ENCODE measurements around the gene CRHR2. TPM values are rescaled to one million over a fixed set of nuclear protein-coding genes. Genes with fewer than 3 reads are reported as not detected.

Gene CRHR2
- polyA plus RNA-seq, 2 donors, result 0.04 to 0.06 TPM

DNA sequence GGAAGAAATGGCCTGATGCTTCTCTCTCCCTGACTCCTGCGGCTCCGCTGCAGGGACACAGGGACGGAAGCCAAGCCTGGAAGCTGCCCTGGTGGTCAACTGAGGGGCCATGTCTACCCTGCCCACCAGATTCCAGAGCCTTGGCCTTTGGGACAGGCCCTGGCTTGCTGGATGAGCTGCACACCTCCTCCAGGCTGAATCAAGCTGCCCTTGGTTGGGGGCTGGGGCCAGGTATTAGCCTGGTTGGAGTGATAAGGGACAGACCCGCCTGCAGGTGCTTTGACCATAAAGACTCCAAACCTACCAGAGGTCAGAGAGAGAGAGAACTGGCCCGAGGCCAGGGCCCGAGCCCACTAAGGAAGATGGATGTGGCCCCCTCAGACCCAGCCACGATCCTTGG lies 30.1 kb downstream of the CRHR2 start:
- Histone ChIP-seq H3K27me3 (ENCODE audit: control insufficient read depth in 1 of 2, insufficient read depth in 2 of 2, low read length in 2 of 2) (no peaks in the 10 kb centered on the region), H3K4me3 (ENCODE audit: low read depth in 1 of 2, low read length in 2 of 2) (no peak overlapping the region), H3K27ac (ENCODE audit: low read depth in 2 of 2, low read length in 1 of 2) (no peak overlapping the region), H3K9me3 (ENCODE audit: control insufficient read depth in 2 of 2, insufficient read depth in 1 of 2, low read depth in 1 of 2, low read length in 1 of 2) (no peaks in the 10 kb centered on the region), H3K36me3 (ENCODE audit: control insufficient read depth in 2 of 2, insufficient read depth in 2 of 2, low read length in 1 of 2) (no peaks in the 10 kb centered on the region), H3K4me1 (ENCODE audit: control insufficient read depth in 2 of 2, insufficient read depth in 2 of 2, low read length in 1 of 2) (no peaks in the 10 kb centered on the region)
- WGBS, 2 donors, result 84 to 88% methylated on average over 7 of the region's 7 CpGs

DNA sequence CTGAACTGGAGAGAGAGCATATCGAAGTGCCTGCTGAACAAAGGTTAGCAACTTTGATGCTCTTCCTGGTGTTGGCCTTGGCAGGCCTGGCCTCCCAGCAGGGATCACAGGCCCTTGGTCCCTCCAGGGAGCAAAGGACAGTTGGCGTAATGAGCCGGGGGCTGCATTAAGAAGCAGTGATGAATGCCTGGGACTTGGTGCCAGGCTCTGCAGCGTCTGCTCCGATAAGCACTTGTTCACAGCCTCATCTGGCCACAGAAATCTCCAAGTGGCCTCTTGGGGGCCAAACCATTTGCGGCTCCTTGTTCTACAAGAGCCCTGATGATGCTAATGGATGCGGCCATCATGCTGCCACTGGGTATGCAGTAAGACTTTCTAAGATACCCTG lies 31.8 kb downstream of the CRHR2 start:
- H3K4me3 ChIP-seq (ENCODE audit: low read depth in 1 of 2, low read length in 2 of 2), result no peak overlapping the region
- H3K27me3 ChIP-seq (ENCODE audit: control insufficient read depth in 1 of 2, insufficient read depth in 2 of 2, low read length in 2 of 2), result no peaks in the 10 kb centered on the region
- H3K9me3 ChIP-seq (ENCODE audit: control insufficient read depth in 2 of 2, insufficient read depth in 1 of 2, low read depth in 1 of 2, low read length in 1 of 2), result no peaks in the 10 kb centered on the region
- H3K4me1 ChIP-seq (ENCODE audit: control insufficient read depth in 2 of 2, insufficient read depth in 2 of 2, low read length in 1 of 2), result no peaks in the 10 kb centered on the region
- H3K27ac ChIP-seq (ENCODE audit: low read depth in 2 of 2, low read length in 1 of 2), result no peak overlapping the region
- 94 to 96% methylated on average over 7 of the region's 7 CpGs for WGBS, 2 donors
- H3K36me3 ChIP-seq (ENCODE audit: control insufficient read depth in 2 of 2, insufficient read depth in 2 of 2, low read length in 1 of 2), result peaks cover 0 to 3% of the 10 kb centered on the region in 2 donors

DNA sequence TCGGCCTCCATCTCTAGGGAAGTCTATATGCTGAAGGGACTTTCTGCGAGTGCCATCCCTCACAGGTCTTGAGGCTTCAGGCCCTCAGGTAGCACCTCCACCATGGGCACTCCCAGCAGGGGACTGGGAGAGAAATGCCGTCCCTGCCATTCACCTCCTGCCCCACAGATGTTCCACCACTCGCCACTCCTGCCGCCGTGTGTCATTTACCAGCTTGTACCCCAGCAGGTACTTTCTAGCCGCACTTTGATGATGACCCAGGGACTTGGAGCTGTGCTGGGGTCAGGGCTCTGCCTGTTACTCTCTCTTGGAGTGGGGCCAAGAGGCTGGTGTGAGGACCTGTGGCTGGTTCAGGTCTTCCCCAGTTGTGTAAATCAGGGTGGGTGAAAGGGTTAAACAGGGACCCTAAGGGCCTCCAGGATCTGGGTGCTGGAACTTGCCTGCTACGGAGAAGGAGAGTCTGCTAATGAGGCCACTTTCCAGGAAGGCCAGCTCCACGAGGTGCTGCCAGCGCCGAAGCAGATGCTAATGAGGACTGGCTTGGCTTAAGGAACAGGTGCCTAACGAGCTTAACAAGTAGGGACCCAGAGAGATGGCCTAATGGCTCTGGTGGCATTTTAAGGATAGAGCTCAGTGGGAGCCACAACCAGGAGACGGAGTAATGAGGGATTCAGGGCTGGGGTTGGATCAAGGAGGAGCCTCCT lies 32.4 kb downstream of the CRHR2 start:
- 89% methylated on average over 13 of the region's 13 CpGs for WGBS, 2 donors
- Histone ChIP-seq H3K4me3 (ENCODE audit: low read depth in 1 of 2, low read length in 2 of 2) (no peak overlapping the region), H3K4me1 (ENCODE audit: control insufficient read depth in 2 of 2, insufficient read depth in 2 of 2, low read length in 1 of 2) (peaks cover 0 to 2% of the 10 kb centered on the region in 2 donors), H3K27ac (ENCODE audit: low read depth in 2 of 2, low read length in 1 of 2) (no peak overlapping the region), H3K27me3 (ENCODE audit: control insufficient read depth in 1 of 2, insufficient read depth in 2 of 2, low read length in 2 of 2) (no peaks in the 10 kb centered on the region), H3K9me3 (ENCODE audit: control insufficient read depth in 2 of 2, insufficient read depth in 1 of 2, low read depth in 1 of 2, low read length in 1 of 2) (no peaks in the 10 kb centered on the region), H3K36me3 (ENCODE audit: control insufficient read depth in 2 of 2, insufficient read depth in 2 of 2, low read length in 1 of 2) (peaks cover 0 to 3% of the 10 kb centered on the region in 2 donors)

DNA sequence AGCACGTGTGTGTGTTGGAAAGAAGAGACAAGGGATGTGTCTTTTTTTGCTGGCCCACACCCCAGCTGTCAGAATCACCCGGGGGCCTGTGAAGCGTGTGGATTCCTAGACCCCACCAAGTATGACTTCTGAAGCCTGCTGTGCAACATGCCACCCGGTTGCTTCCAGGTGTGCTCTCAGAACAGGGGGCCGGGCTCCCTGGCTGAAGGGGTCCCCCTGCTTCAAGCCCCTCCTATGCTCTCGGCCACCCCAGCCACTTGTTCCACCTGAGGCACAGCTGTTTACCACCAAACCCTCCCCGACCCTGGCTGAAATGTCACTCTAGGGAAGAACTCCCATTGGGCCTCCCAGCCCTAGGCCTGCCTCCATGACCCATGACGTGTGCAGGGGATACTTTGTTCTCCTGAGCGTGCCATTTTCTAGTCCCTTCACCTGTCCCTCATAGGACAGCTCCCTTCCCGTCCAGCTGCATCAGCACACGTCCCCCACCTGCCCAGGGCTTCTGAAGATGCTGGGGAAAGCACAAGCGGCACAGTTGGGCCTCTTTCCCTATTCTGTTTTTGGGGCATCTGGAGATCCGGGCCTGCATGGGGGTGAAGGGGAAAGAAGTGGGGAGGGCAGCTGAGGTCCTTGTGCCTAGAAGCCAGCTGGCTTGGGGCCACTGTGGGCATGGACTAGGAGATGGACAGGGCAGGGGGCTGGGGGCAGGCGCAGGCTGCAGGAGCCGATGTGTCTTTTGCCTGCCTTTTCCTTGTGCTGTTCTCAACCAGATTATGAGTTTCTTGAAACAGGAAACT lies 33.3 kb downstream of the CRHR2 start:
- no peaks in the 10 kb centered on the region for H3K9me3 ChIP-seq (ENCODE audit: control insufficient read depth in 2 of 2, insufficient read depth in 1 of 2, low read depth in 1 of 2, low read length in 1 of 2)
- no peak overlapping the region for H3K27ac ChIP-seq (ENCODE audit: low read depth in 2 of 2, low read length in 1 of 2)
- 91 to 93% methylated on average over 15 of the region's 15 CpGs for WGBS, 2 donors
- no peak overlapping the region for H3K4me3 ChIP-seq (ENCODE audit: low read depth in 1 of 2, low read length in 2 of 2)
- peaks cover 0 to 3% of the 10 kb centered on the region in 2 donors for H3K36me3 ChIP-seq (ENCODE audit: control insufficient read depth in 2 of 2, insufficient read depth in 2 of 2, low read length in 1 of 2)
- peaks cover 0 to 4% of the 10 kb centered on the region in 2 donors for H3K4me1 ChIP-seq (ENCODE audit: control insufficient read depth in 2 of 2, insufficient read depth in 2 of 2, low read length in 1 of 2)
- no peaks in the 10 kb centered on the region for H3K27me3 ChIP-seq (ENCODE audit: control insufficient read depth in 1 of 2, insufficient read depth in 2 of 2, low read length in 2 of 2)

DNA sequence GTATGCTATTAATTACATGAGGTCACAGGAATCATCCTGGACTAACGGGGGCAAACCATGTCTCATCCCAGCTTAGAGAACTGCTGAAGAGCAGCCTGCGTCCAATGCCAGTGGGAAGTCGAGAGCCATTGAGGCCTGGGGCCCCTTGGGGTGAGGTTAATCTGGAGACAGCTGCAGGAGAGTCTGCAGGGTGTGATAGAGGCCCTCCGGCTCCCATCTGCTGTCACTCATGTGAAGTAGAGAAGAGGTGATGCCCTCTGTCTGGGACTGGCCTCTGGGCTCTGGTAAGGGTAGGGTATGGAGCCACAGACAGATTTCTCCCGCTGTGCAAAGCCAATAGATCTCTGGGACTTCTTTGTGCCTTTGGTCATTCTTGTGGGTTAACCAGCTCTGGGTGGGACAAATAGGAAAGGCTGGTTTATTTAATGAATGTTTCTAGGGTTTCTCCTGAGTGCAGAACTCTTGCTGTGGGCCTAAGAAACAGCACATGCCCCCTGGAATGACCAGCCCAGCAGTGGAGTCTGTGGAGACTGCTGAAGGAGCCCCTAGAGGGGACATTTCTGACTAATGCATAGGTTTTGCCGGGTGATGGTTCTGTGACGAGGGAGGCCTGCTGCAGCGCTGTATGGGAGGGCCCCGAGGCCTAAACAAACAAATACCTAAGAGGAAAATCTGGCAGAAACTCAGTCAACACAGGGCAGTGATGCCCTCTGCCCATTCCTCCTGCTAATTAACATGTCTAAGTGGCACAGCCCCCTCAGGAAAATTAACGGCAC lies 34.5 kb downstream of the CRHR2 start:
- Histone ChIP-seq H3K36me3 (ENCODE audit: control insufficient read depth in 2 of 2, insufficient read depth in 2 of 2, low read length in 1 of 2) (peaks cover 0 to 3% of the 10 kb centered on the region in 2 donors), H3K27ac (ENCODE audit: low read depth in 2 of 2, low read length in 1 of 2) (no peak overlapping the region), H3K27me3 (ENCODE audit: control insufficient read depth in 1 of 2, insufficient read depth in 2 of 2, low read length in 2 of 2) (no peaks in the 10 kb centered on the region), H3K4me1 (ENCODE audit: control insufficient read depth in 2 of 2, insufficient read depth in 2 of 2, low read length in 1 of 2) (peaks cover 0 to 4% of the 10 kb centered on the region in 2 donors), H3K4me3 (ENCODE audit: low read depth in 1 of 2, low read length in 2 of 2) (no peak overlapping the region), H3K9me3 (ENCODE audit: control insufficient read depth in 2 of 2, insufficient read depth in 1 of 2, low read depth in 1 of 2, low read length in 1 of 2) (no peaks in the 10 kb centered on the region)
- WGBS, 2 donors, result 83 to 84% methylated on average over 10 of the region's 10 CpGs

DNA sequence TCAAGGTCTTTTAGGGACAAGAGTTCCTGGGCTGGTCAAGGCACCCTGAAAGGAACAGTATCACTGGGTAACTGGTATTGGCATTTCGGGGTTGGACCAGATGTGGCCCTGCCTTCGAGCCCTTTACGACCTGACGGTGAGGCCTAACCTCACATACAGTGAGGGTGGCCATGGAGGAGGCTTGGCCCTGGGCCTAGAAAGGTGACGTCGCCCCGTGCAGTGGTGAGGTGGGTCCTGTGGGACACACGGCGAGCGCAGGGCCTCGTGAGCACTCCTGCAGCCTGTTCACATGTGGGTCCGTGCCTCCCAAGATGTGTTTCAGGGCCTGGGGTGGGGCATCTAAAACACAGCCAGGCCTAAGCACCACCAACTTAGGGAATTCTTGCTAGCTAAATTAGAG lies 36.1 kb downstream of the CRHR2 start:
- 93 to 95% methylated on average over 12 of the region's 12 CpGs for WGBS, 2 donors
- Histone ChIP-seq H3K4me1 (ENCODE audit: control insufficient read depth in 2 of 2, insufficient read depth in 2 of 2, low read length in 1 of 2) (peaks cover 0 to 4% of the 10 kb centered on the region in 2 donors), H3K27me3 (ENCODE audit: control insufficient read depth in 1 of 2, insufficient read depth in 2 of 2, low read length in 2 of 2) (no peaks in the 10 kb centered on the region), H3K9me3 (ENCODE audit: control insufficient read depth in 2 of 2, insufficient read depth in 1 of 2, low read depth in 1 of 2, low read length in 1 of 2) (no peaks in the 10 kb centered on the region), H3K36me3 (ENCODE audit: control insufficient read depth in 2 of 2, insufficient read depth in 2 of 2, low read length in 1 of 2) (peaks cover 0 to 3% of the 10 kb centered on the region in 2 donors), H3K4me3 (ENCODE audit: low read depth in 1 of 2, low read length in 2 of 2) (no peak overlapping the region), H3K27ac (ENCODE audit: low read depth in 2 of 2, low read length in 1 of 2) (no peak overlapping the region)

DNA sequence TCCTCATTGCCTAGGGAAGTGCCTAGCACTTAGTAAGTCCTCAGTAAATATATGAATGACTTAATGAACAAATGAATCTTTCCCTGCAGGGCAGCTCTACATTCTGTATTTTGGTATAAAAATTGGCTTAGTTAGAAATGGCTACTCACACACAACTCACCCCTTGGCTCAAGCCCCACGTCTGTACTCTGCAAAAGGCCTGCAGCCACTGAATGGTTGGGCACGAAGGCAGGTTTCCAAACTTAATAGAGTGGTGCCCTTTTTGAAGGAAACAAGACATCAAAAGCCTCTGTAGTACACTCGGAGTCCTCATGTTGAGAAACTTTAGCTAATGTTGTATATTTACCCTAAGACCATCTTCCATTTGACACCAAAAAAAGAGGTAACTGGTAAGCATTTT lies 36.6 kb downstream of the CRHR2 start:
- H3K4me1 ChIP-seq (ENCODE audit: control insufficient read depth in 2 of 2, insufficient read depth in 2 of 2, low read length in 1 of 2), result peaks cover 0 to 4% of the 10 kb centered on the region in 2 donors
- H3K36me3 ChIP-seq (ENCODE audit: control insufficient read depth in 2 of 2, insufficient read depth in 2 of 2, low read length in 1 of 2), result peaks cover 0 to 3% of the 10 kb centered on the region in 2 donors
- no peak overlapping the region for H3K27ac ChIP-seq (ENCODE audit: low read depth in 2 of 2, low read length in 1 of 2)
- no peaks in the 10 kb centered on the region for H3K27me3 ChIP-seq (ENCODE audit: control insufficient read depth in 1 of 2, insufficient read depth in 2 of 2, low read length in 2 of 2)
- H3K4me3 ChIP-seq (ENCODE audit: low read depth in 1 of 2, low read length in 2 of 2), result no peak overlapping the region
- no peaks in the 10 kb centered on the region for H3K9me3 ChIP-seq (ENCODE audit: control insufficient read depth in 2 of 2, insufficient read depth in 1 of 2, low read depth in 1 of 2, low read length in 1 of 2)
- 90 to 92% methylated on average over 3 of the region's 3 CpGs for WGBS, 2 donors

DNA sequence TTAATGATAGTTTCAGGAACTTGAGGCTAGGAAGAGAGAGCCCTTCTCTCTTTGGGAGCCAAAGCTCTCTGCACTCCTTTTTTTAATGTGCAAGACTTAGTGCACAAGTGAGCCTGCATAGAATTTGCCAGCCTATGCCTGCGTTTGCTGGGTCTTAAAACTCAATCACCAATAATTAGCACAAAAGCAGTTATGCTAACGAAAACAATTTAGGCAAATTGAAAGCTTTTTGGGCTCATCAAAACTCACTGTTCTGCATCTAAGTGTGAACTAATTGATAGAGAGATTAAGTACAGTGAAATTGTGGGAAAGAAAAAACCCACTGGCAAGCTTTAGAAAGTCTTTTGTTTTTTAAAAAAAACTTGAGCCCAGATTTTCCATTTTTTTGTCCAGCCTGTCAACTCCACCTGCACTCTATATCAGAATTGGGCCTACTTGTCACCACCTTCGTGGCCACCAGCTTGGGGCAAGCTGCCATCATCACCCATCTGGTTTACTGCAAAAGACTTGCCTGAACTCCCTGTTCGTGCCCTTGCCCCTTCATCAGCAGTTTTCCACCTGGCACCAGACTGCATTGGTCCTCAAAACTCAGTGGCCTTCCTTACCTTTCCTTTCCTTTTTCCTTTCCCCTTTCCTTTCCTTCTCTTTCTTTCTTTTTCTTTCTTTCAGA lies 37.8 kb downstream of the CRHR2 start:
- Histone ChIP-seq H3K4me3 (ENCODE audit: low read depth in 1 of 2, low read length in 2 of 2) (no peak overlapping the region), H3K36me3 (ENCODE audit: control insufficient read depth in 2 of 2, insufficient read depth in 2 of 2, low read length in 1 of 2) (peaks cover 0 to 3% of the 10 kb centered on the region in 2 donors), H3K27me3 (ENCODE audit: control insufficient read depth in 1 of 2, insufficient read depth in 2 of 2, low read length in 2 of 2) (no peaks in the 10 kb centered on the region), H3K4me1 (ENCODE audit: control insufficient read depth in 2 of 2, insufficient read depth in 2 of 2, low read length in 1 of 2) (peaks cover 0 to 4% of the 10 kb centered on the region in 2 donors), H3K9me3 (ENCODE audit: control insufficient read depth in 2 of 2, insufficient read depth in 1 of 2, low read depth in 1 of 2, low read length in 1 of 2) (no peaks in the 10 kb centered on the region), H3K27ac (ENCODE audit: low read depth in 2 of 2, low read length in 1 of 2) (no peak overlapping the region)
- WGBS, 2 donors, result 85 to 90% methylated on average over 4 of the region's 4 CpGs

DNA sequence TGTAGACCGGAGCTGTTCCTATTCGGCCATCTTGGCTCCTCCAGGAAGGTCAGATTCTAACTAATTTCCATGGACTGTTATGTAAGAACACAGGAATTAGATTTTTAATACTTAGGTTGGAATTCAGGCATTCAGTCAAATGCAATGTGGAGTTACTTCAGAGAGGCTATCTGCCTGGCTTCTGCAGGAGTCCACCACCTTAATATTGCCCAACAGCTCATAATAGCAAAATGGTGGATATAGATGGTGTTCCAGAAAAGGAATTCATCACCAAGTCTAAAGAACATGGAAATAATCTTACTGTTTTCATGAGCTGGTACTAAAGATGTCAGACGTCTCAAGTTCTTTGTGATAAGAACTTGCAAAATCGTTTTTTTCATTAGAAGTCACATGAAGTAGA lies 39.5 kb downstream of the CRHR2 start:
- H3K27me3 ChIP-seq (ENCODE audit: control insufficient read depth in 1 of 2, insufficient read depth in 2 of 2, low read length in 2 of 2), result no peaks in the 10 kb centered on the region
- no peak overlapping the region for H3K27ac ChIP-seq (ENCODE audit: low read depth in 2 of 2, low read length in 1 of 2)
- H3K4me1 ChIP-seq (ENCODE audit: control insufficient read depth in 2 of 2, insufficient read depth in 2 of 2, low read length in 1 of 2), result peaks cover 0 to 4% of the 10 kb centered on the region in 2 donors
- peaks cover 0 to 3% of the 10 kb centered on the region in 2 donors for H3K36me3 ChIP-seq (ENCODE audit: control insufficient read depth in 2 of 2, insufficient read depth in 2 of 2, low read length in 1 of 2)
- H3K4me3 ChIP-seq (ENCODE audit: low read depth in 1 of 2, low read length in 2 of 2), result no peak overlapping the region
- WGBS, 2 donors, result 74 to 80% methylated on average over 4 of the region's 4 CpGs
- no peaks in the 10 kb centered on the region for H3K9me3 ChIP-seq (ENCODE audit: control insufficient read depth in 2 of 2, insufficient read depth in 1 of 2, low read depth in 1 of 2, low read length in 1 of 2)

Data from esophagus (tissue), 2 donors.